Activated CD4-positive, CD25-positive, alpha-beta regulatory T cell (primary cell): ENCODE results near the gene IPMK.
"Not testable (repeated sequence)": the region's sequence is repeated elsewhere in the genome, so short reads cannot be mapped to it uniquely, and the experiment has no call there.

Experiments
- DNase-seq, 4 experiments: peaks; one replicate each; lab custom pipeline; 2025; lab: John Stamatoyannopoulos, UW

Gene IPMK

DNA sequence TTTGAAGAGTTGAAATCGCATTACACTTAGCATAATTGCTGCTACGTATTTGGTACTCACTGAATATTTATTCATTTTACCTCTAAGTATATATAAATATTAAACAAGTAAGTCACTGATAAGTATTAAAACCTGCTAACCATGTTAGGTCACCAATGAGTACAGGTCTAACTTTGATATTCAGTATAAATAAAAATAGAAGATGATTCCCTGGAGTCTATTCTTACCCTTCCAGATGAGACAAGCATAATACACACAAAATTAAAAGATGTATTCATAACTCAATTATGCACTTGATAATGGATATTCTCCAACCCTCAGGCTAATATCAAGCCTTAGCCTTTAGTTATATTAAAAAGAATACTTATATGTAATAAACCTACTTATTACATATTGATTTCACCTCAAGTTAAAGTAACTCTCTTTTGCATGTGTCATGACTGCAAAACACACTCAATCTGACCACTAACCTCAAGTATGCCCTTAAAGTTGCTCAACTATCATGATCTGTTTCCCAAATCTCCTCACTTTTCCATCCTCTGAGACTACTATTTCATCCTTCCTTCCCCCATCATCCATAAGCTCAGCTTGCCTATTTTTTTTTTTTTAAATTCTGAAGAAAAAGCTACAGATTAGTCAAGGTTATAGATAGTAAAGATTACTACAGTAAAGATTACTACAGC, 46.8 kb downstream of the IPMK start:
- DNase-seq, result no peak

DNA sequence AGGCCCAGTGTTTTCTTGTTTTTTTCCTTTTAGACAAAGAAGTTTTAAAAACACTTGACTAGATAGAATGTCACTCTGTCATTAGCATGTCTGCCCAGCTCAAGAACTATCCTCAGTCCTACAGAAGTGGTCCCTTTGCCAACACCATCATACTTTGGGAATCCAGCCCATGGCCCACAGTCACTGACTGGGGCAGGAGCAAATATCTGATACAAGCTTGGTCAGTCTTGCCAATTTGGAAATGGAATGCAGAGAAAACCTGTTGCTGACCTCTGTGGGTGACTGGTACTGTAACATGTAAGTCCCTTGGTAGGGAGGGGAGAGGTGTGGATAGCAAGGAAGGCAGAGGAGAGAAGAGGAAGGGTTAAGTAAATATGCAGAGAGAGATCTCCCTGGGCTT, 47.8 kb downstream of the IPMK start:
- DNase-seq, result no peak

DNA sequence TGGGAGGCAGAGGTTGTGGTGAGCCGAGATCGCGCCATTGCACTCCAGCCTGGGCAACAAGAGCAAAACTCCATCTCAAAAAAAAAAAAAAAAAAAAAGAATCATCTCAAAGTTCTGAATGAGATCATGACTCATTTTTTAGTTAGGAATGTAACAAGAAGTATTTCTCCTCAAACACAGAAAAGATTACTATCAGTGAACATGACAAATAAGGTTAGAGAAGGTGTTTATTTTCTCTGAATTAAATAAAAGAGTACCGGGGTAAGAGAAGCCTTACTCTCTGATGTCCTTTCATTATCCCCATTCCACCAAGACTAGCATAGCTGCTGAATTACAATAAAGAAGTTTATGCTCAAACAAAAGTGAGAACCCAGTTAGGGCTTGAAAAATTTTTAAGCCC, 50.1 kb downstream of the IPMK start:
- no peak for DNase-seq

DNA sequence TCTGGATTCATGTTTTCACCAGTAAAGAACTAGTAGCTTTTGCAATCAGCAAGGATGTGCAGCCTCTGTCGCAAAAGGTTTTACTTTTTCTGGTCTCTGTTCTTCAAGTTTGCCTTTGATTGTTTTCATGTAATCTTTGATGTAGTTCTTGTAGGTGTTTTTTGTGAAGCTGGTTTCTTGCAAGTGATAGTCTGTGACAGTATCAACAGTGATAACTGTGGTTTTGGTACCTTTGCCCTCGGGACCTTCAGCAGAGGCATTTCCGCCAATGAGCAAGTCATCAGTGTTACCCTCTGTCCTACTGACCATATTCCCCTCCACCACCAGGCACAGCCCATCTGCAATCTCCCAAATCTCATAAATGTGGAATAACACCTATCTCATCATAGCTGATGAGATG, 55.1 kb downstream of the IPMK start:
- no peak for DNase-seq

DNA sequence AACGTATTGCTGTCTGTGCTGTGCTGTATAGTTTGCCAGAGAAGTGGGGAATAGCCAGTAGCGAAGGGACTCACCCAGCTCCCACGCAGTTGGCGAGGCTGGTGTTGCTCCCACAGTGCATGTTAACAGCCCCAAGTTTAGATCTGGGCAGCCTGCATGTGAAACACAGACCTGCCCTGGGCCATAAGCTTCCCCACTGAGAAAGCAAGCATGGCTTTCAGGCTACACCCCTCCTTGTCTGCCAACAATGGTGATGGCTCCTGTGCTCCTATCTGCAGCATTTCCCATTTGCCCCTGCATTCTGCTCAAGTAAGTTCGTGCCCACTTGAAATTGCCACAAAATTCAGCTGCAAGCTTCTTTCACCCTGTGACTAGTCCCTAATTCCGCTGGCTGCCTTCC, 57.5 kb downstream of the IPMK start:
- no peak for DNase-seq

DNA sequence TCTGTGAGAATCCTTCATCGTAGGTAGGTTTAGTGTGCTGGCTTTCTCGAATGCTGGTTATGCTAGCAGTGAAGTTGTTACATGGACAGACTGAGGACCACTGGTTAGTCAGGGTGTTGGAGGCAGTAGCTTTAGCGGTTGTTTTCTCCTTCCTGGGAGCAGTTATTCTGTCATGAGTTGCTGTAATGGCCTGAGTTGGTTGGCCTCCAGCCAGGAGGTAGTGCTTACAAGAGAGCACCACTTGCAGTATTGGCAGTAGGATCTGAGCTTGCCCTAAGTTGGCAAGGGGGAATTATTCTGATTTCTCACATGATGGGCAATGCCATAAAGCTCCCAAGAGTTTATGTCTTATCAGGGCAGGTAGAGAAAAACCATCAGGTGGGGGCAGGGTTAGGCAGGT, 58.0 kb downstream of the IPMK start:
- no peak for DNase-seq

DNA sequence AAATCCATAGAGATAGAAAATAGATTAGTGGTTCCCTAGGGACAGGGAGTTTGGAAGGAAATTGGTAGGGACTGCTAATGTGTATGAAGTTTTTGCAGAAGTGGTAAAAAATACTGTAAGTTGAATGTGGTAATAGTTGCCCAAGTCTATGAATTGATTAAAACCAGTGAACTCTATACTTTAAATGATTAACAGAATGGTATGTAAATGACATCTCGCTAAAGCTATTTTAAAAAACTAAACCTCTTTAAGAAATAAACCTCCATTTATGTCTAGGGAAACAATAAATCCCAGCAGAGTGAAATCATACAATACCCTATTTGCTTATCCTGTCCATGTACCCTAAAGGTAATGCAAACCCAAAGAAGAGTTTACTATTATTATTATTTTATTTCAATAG, 61.4 kb downstream of the IPMK start:
- DNase-seq, result no peak

DNA sequence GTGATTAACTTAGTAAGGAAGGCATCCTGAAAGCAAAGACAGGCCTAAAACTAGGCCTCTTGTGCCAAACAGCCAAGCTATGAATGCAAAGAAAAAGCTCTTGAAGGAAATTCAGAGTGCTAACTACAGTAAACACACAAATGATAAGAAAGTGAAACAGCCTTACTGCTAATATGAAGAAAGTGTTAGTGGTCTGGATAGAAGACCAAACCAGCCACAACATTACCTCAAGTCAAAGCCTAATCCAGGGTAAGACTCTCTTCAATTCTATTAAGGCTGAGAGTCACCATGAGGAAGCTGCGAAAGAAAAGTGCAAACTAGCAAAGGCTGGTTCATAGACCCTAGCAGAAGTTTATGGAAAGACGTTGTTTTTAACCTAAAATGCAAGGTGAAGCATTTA, 66.0 kb downstream of the IPMK start:
- no peak for DNase-seq

DNA sequence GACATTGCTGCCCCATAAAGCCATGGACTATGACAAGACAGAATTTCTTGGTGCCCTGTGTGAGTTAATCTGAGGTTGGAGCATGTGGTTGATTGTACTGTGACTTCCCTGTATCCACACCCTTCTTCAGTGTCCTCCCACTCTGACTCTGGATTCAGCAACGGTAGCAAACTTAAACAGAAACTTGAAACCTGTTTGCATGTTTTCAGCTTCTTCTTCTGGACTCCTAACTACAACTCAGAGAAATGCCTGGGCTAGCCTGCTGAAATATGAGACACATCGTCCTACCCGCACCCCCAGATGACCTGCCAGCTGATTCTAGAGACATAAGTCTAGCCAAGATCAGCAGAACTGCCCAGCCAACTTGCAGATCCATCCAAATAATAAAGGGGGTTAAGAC, 78.4 kb downstream of the IPMK start:
- no peak for DNase-seq

DNA sequence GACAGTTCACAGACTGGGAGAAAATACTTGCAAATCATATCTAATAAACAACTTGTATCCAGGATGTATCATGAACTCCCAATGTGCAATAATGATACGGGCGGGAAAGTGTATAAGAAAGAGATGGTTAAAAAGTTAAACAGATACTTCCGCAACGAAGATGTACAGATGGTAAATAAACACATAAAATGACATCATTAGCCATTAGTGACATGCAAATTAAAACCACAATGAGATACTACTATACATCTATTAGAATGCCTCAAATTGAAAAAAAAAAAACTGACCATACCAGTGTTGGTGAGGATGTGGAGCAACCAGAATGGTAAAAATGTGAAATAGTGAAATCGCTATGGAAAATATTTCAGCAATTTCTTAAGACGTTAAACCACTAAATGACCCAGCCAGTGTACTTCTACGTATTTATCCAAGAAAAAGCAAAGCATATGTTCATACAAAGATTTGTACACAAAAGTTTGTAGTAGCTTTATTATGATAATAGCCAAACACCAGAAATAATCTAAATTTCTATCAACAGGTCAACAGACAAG, 83.5 kb downstream of the IPMK start:
- no peak for DNase-seq

DNA sequence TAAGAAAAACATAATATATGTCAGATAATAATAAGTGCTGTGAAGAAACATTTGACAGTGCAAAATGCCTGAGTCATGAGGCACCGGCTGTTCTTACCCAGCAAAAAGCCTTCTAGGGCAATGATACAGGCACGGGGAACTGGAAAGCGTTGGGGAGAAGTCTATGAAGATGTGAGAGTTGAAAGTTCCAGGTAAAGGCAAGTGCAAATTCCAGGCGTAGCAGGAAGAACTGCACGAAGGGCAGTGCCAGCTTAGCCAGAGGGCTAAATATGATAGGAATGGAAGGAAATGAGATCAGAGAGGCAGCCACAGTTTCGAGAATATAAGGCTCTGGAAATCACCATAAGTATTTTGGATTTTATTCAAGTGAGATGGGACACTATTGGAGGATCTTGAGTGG, 87.0 kb downstream of the IPMK start:
- no peak for DNase-seq

DNA sequence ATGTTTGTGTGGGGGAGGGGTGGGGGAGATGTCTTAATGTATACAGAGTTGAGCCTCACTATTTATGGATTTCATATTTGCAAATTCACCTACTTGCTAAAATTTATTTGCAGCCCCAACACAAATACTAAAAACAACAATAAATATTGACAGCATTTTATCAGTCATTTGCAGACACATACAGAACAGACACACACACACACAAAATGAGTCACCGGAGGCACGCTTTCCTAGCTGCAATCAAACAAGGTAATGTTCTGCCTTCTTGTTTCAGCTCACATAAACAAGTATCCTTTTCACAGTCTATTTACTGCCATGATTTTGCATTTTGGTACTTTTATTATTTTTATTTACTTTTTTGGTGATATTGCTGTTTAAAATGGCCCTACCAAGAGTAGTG, 88.5 kb downstream of the IPMK start:
- no peak for DNase-seq

DNA sequence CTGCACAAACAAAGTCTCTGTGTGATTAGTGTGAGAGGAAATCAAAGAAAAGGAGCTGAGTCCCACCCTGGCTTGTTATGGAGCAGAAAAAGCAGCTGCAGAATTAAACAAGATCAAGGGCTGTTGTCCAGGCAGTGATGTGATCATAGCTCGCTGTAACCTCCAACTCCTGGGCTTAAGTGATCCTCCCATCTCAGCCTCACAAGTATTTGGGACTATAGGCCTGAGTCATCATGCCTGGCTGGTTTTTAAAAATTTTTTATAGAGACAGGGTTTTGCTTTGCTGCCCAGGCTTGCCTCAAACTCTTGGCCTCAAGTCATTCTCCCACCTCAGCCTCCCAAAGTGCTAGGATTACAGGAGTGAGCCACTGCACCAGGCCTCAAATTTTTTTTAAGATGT, 88.9 kb downstream of the IPMK start:
- DNase-seq, result no peak

DNA sequence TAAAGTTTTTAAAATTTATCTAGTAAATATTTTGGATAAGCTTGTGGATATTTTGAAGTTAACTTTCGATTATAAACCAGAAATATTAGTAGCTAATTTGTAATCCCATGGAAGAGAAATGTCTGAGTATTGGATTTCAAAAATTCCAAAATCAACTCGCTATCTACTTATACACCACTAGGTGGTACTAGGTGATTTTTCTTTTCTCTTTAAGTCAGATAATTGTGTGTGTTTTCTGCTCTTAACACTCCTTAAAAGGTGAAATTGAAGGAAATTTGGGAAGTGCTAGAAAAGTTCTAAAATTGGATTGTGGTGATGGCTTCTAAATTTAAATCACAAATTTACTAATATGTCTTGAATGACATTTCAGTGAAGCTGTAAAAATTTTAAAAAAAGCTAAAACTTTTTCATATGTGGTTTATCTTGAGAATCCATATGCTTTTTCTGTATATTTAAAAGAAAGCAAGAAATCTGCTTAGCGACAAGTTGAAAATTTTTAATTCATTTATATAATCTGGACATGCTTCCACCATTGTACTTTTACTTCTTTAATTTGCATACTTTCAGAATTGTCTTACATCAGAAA, 90.2 kb downstream of the IPMK start:
- no peak for DNase-seq

DNA sequence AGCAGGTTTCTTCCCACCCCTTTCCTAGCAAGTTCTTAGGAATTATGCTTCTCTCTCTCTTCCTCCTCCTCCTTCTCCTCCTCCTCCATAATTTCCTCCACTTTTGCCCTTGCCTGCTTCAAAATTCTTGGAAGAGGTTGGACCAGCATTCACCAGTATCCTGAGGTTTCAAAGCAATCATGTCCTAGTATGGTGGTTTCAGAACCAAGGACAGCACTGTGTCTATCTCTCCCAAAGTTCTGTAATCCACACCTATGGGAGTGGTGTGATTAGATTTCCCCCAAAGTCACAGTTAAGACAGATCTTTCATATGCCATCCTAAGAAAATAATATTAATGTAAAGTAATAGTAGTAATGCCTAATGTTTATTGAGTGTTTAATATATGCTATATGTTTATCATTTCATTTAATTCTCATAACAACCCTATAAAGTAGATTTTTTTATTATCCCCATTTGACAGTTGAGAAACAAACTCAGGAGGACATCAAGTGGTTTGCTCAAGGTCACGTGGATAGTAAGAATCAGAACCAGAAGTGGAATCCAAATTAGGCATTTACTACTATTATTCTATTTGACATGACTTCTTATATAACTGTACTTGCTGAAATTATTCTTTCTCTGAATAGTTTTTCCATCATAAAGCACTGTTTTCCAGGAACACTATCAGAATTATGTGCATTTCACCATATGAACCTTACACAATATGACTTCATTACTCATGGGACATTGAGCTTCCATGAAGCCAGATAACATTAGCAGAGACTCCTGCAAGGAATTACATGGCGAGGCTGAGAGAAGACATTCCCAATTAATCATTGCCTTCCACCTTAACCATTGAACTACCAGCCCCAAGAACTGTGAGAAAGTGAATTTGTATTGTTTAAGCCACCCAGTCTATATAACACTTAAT, 91.4 kb downstream of the IPMK start:
- DNase-seq, result no peak

DNA sequence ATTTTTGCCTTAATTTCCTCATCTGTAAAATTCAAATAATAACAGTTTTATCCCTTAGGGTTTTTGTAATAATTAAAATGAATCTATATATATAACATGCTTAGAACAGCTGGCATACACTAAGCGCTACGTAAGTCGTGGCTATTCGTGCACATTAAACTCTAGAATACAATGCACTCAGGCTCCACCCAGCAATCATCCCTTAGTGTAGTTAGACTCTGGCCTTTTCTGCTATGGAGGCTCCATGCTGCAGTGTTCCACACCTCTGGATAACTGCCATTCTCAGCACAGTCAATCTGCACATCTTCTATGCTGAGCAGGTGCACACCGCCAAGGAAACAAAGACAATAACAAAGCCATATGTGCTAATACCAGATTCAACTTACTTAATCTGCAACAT, 92.9 kb downstream of the IPMK start:
- no peak for DNase-seq

DNA sequence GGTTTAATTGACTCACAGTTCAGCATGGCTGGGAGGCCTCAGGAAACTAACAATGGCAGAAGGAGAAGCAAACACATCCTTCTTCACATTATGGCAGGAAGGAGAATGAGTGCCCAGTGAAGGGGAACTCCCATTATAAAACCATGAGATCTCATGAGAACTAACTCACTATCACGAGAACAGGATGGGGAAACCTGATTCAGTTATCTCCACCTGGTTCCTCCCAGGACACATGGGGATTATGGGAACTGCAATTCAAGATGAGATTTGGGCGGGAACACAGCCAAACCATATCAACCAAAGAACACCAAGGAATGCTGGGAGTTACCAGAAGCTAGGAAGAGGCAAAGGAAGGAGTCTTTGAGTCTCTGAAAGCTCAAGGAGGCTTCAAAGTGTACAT, 94.3 kb downstream of the IPMK start:
- no peak for DNase-seq

DNA sequence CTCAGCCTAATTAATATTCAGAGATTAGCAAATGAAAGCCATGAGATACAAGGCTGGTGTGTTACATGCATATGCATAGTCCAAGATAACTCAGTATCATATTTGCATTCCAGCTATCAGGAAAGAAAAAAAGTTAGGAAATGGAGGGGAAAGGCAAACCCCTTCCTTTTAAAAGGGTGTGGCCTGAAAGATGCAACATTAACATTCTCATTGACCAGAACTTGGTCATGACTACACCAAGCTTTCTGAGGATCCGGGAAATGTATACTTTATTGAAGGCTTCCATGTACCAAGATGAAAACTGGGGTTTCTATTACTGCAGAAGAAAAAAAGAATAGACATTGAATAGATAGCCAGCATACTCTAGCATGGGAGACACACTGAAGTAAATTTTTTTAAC, 96.5 kb downstream of the IPMK start:
- DNase-seq, result no peak

DNA sequence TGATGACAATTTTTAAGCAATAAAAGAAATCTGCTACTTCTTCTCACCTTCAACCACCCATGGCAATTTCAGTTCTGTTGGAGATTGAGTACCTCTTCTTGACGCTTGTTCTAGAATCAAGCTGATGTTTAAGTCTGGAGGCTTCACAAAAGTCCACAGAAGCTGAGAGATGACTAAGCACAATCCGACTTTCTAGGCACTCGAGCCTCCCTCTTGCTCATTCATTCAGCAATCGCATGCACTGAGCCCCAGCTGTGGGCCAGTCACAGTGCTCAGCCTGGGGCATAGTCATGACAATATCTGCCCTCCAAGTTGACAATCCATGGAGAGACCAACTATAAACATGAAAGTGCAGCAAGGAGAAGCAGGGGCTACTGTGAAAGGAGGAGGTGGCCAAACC, 103.2 kb downstream of the IPMK start:
- DNase-seq, result no peak

DNA sequence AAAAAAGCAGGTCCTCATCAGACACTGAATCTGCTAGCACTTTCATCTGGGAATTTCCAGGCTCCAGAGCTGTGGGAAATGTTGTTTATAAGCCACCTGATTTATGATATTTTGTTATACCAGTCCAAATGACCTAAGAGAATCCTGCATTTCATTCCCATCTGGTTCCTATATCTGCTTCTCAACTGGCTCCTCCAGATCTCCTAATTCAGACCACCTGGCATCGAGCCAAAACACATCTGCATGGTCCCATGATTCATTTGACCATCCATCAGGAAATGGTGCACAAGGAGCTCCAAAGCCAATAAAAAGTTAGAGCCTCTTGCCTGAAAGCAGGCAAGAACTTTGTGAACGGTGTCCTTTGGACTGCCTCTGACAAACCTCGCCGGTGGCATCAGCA, 108.9 kb downstream of the IPMK start:
- no peak for DNase-seq

DNA sequence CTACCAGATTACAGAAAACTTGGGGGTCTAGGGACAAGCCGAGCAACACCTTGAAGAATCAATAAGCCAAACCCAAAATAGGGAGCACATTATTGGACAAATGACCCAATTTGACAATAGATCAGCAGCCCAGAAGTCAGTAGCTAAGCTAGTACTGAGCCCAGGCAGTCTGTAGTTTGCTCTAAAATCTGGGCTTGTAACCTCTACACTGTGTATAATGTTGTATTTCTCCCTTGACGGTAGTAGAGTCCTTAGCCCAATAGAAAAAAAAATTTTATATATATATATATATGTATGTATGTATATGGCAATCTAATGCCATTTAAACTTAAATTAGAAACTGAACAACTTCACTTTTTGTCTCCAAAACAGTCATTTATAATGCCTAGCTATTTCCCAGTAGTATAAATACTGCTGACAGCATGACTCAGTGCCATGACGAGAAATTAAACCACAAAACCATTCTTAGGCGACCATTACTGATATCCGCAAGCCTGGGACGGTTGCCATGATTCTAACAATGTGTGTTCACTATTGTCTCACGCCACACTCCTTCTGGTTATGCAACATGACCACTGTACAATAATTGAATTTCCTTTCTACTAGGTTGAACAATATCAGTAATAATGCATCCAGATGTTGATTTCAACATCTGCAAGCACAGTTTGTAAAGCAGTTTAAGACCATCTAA, 110.5 kb downstream of the IPMK start:
- DNase-seq, result no peak

DNA sequence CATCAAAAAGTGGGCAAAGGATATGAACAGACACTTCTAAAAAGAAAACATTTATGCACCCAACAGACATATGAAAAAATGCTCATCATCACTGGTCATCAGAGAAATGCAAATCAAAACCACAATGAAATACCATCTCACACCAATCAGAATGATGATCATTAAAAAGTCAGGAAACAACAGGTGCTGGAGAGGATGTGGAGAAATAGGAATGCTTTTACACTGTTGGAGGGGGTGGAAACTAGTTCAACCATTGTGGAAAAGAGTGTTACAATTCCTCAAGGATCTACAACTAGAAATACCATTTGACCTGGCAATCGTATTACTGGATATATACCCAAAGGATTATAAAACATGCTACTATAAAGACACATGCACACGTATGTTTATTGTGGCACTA, 111.8 kb downstream of the IPMK start:
- DNase-seq, result not testable (repeated sequence)
